HepG2 (cell line): ENCODE measurements around the gene GALNTL6. TPM values are rescaled to one million over a fixed set of nuclear protein-coding genes. Genes with fewer than 3 reads are reported as not detected.

Experiments used
- ATAC-seq: fragments of 200-7000 bp; cut with Tn5 transposase; 3 replicates; pipeline ENCODE4 v1.9.1; 2020; ENCODE audit warnings: mild to moderate bottlenecking, moderate library complexity
- BruUV-seq: library from RNA; stranded (reverse); fragments of 400-500 nt; replicated peaks from 2 replicates; lab custom pipeline; 2021; lab: Mats Ljungman, UMichigan
- CTCF ChIA-PET: fragments of 300-600 bp; formaldehyde crosslinking; extraction: SDS; loops from one replicate; lab custom pipeline; 2021; ENCODE audit warnings: low total read pairs, inconsistent platforms, low intra/inter-chr PET ratio; lab: Yijun Ruan, JAX
- POLR2A ChIA-PET: fragments of 350-600 bp; sonication (Branson Sonifier 250); formaldehyde crosslinking; loops from one replicate; lab custom pipeline; 2020; ENCODE audit warnings: antibody characterized with exemption, inconsistent platforms; lab: Yijun Ruan, JAX
- DNase-seq: peaks from one replicate; pipeline ENCODE4 v3.0.0-alpha.2; 2015; ENCODE audit warnings: low spot score
- FAIRE-seq: peaks from 3 replicates; lab custom pipeline; 2011; peaks lifted over from hg19 to GRCh38; lab: Jason Lieb, UNC
- H2AFZ ChIP-seq: one replicate; pipeline ENCODE4 v1.6.1; 2011; ENCODE audit warnings: low read length, inconsistent platforms
- H3K27ac ChIP-seq: fragments of 300-600 bp; 3 replicates; pipeline ENCODE4 v1.8.0; 2011; ENCODE audit warnings: mixed run types, mild to moderate bottlenecking, mixed read lengths, low read length, inconsistent platforms; ENCODE audit not compliant: insufficient read depth; ENCODE audit errors: extremely low read length
- H3K27me3 ChIP-seq, 2 experiments: fragments of 200-600 bp in 1 of 2; 2 replicates in 1 of 2; 3 replicates in 1 of 2; pipeline versions ENCODE4 v1.6.0 to v1.8.0; 2011; ENCODE audit warnings: low read length in 2 of 2, mild to moderate bottlenecking in 2 of 2, moderate library complexity in 2 of 2, inconsistent platforms in 1 of 2; ENCODE audit not compliant: insufficient read depth in 2 of 2, control insufficient read depth in 1 of 2
- H3K36me3 ChIP-seq, 2 experiments: fragments of 200-600 bp in 1 of 2; replicated peaks in 1 of 2; 2 replicates in 1 of 2; 3 replicates in 1 of 2; pipeline versions ENCODE4 v1.5.1 to v1.8.0; 2011; ENCODE audit warnings: low read length in 2 of 2, inconsistent platforms in 1 of 2; ENCODE audit not compliant: insufficient read depth in 2 of 2, control insufficient read depth in 1 of 2
- H3K4me1 ChIP-seq: 2 replicates; pipeline ENCODE4 v1.5.1; 2012; ENCODE audit warnings: low read length, inconsistent platforms; ENCODE audit not compliant: insufficient read depth
- H3K4me2 ChIP-seq: 2 replicates; pipeline ENCODE4 v1.6.0; 2011; ENCODE audit warnings: low read depth, low read length, inconsistent platforms
- H3K4me3 ChIP-seq, 3 experiments: fragments of 200-600 bp in 1 of 3; sonication (generic), shearing (Covaris generic) in 1 of 3; replicated peaks in 1 of 3; 2 replicates each; pipeline ENCODE4 v1.5.1; 2011 to 2016; ENCODE audit warnings: low read length in 3 of 3, inconsistent platforms in 2 of 3, low read depth in 2 of 3, mild to moderate bottlenecking in 2 of 3, control low read depth in 1 of 3, mixed read lengths in 1 of 3; ENCODE audit not compliant: insufficient read depth in 1 of 3
- H3K79me2 ChIP-seq: one replicate; pipeline ENCODE4 v1.6.1; 2011; ENCODE audit warnings: low read length, inconsistent platforms; ENCODE audit not compliant: insufficient read depth
- H3K9ac ChIP-seq: 2 replicates; pipeline ENCODE4 v1.6.0; 2011; ENCODE audit warnings: mild to moderate bottlenecking, low read depth, low read length, inconsistent platforms; ENCODE audit not compliant: insufficient read depth
- H3K9me3 ChIP-seq: 2 replicates; pipeline ENCODE4 v1.5.1; 2012; ENCODE audit warnings: mild to moderate bottlenecking, low read length
- H4K20me1 ChIP-seq: 2 replicates; pipeline ENCODE4 v1.6.0; 2011; ENCODE audit warnings: inconsistent platforms, mild to moderate bottlenecking, low read length, moderate library complexity; ENCODE audit not compliant: insufficient read depth
- KDM2A ChIP-seq: sonication (generic); formaldehyde crosslinking; IDR thresholded peaks from 2 replicates; pipeline ENCODE4 v1.4.0; 2020; ENCODE audit warnings: low read depth, missing genetic modification reagents, borderline replicate concordance
- RFX1 ChIP-seq: fragments of 450-650 bp; IDR thresholded peaks from 2 replicates; pipeline ENCODE4 v1.6.1; 2017
- STAG1 ChIP-seq: sonication (generic); formaldehyde crosslinking; IDR thresholded peaks from 2 replicates; pipeline ENCODE4 v1.4.0; 2020; ENCODE audit warnings: missing genetic modification reagents
- TFE3 ChIP-seq: IDR thresholded peaks from 2 replicates; pipeline ENCODE4 v1.6.1; 2016
- YEATS4 ChIP-seq: sonication (generic); formaldehyde crosslinking; IDR thresholded peaks from 2 replicates; pipeline ENCODE4 v1.4.0; 2020; ENCODE audit warnings: missing genetic modification reagents, borderline replicate concordance
- ZNF296 ChIP-seq: sonication (generic); formaldehyde crosslinking; conservative IDR thresholded peaks from 2 replicates; pipeline ENCODE4 v1.5.0; 2020; ENCODE audit warnings: mild to moderate bottlenecking, missing genetic modification reagents
- ZNF556 ChIP-seq: sonication (generic); formaldehyde crosslinking; IDR thresholded peaks from 2 replicates; pipeline ENCODE4 v1.4.0; 2020; ENCODE audit warnings: mild to moderate bottlenecking, missing genetic modification reagents, borderline replicate concordance
- in situ Hi-C: cut with HindIII; loops from 2 replicates; pipeline ENCODE4 v1.10.0; 2017; ENCODE audit warnings: low pct_unique_long_range_greater_than_20kb; ENCODE audit not compliant: extremely low pct_ligation_motif_present
- intact Hi-C: fragments of 100-400 bp; cut with micrococcal nuclease; formaldehyde crosslinking; loops from one replicate; pipeline ENCODE4 v1.10.0; 2022; ENCODE audit not compliant: unreplicated experiment
- polyA plus RNA-seq, 8 experiments: library from polyadenylated mRNA; depleted of rRNA in 3 of 8; stranded (reverse) in 7 of 8; unstranded in 1 of 8; fragments of >200 nt; fragmentation: Illumina TruSeq in 4 of 8; extraction: Trizol in 4 of 8; gene quantifications; 2 replicates each; pipeline versions ENCODE4 v1.2.1 to v1.2.3, GENCODE V29; 2011 to 2016; ENCODE audit warnings: low read depth in 4 of 8, missing spikeins in 1 of 8, mixed read lengths in 1 of 8; ENCODE audit not compliant: insufficient read depth in 1 of 8
- total RNA-seq, 5 experiments: library from RNA; depleted of rRNA; stranded (reverse); fragments of >200 nt; fragmentation: Illumina TruSeq; extraction: Trizol; gene quantifications; 2 replicates each; pipeline ENCODE4 v1.2.3, GENCODE V29; 2016; ENCODE audit warnings: low read depth in 1 of 5
- TF ChIP-seq, protein P1 (sequence below), 2 experiments: sonication (generic) in 1 of 2; formaldehyde crosslinking in 1 of 2; IDR thresholded peaks; 2 replicates each; pipeline versions ENCODE4 v1.5.1 to v1.6.1; 2011 to 2020; ENCODE audit warnings: borderline replicate concordance in 1 of 2, low read depth in 1 of 2, low read length in 1 of 2, mild to moderate bottlenecking in 1 of 2, missing genetic modification reagents in 1 of 2, moderate library complexity in 1 of 2

Gene GALNTL6
- total and polyA plus RNA-seq, 2 of the 13 experiments (the other 11 are each of a cell fraction or from before 2014, with no cell fraction given) = not detected

GRCh38 chr4:172514801-172515200 lies 701.6 kb downstream of the GALNTL6 start:
- CTCF ChIA-PET = no interaction called here
- H3K4me3 ChIP-seq = no peak overlapping the region
- H3K79me2 ChIP-seq = no peaks in the 10 kb centered on the region
- in situ Hi-C loops = no loop called here
- POLR2A ChIA-PET = no interaction called here
- no peaks in the 10 kb centered on the region for H3K9me3 ChIP-seq
- TF ChIP-seq RFX1 (no peak), ZNF296 (CRISPR knock-in tag) (no peak), YEATS4 (CRISPR knock-in tag) (no peak), KDM2A (no peak), STAG1 (CRISPR knock-in tag) (no peak), ZNF556 (no peak), TFE3 (CRISPR knock-in tag) (no peak)
- TF ChIP-seq, protein P1, sequence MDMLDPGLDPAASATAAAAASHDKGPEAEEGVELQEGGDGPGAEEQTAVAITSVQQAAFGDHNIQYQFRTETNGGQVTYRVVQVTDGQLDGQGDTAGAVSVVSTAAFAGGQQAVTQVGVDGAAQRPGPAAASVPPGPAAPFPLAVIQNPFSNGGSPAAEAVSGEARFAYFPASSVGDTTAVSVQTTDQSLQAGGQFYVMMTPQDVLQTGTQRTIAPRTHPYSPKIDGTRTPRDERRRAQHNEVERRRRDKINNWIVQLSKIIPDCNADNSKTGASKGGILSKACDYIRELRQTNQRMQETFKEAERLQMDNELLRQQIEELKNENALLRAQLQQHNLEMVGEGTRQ (IDR thresholded peaks at IDR 0.05; ENCODE audit: low read depth, low read length) = no peak
- TF ChIP-seq, protein P1 (CRISPR knock-in tag; IDR thresholded peaks at IDR 0.05; ENCODE audit: borderline replicate concordance) = no peak
- FAIRE-seq (no peak), ATAC-seq (no peak), DNase-seq (no peak)
- intact Hi-C loops = no loop called here
- no peaks in the 10 kb centered on the region for H3K27me3 ChIP-seq
- no peak overlapping the region for H2AFZ ChIP-seq
- H3K9ac ChIP-seq = no peak overlapping the region
- no peak overlapping the region for H3K27ac ChIP-seq
- H4K20me1 ChIP-seq = no peaks in the 10 kb centered on the region
- no peaks in the 10 kb centered on the region; a peak in 1 of 5 replicates for H3K36me3 ChIP-seq
- no TSS peak for BruUV-seq
- H3K4me1 ChIP-seq = no peaks in the 10 kb centered on the region
- H3K4me2 ChIP-seq = no peak overlapping the region
